ENCODE data around the gene MRPS34.
A peak's percentile ranks its signal among the peaks of the same experiment; 100 is the strongest.

The MRPS34 gene

GRCh38 chr16:1781254-1781653 lies 8.3 kb upstream of the MRPS34 start:
- no peak for DNase-seq

- DNase-seq: no peak
Observed at GRCh38 chr16:1780677-1781072, 7.7 kb upstream of the MRPS34 start.

GRCh38 chr16:1779741-1780676 lies 7.1 kb upstream of the MRPS34 start:
- no peak for DNase-seq

DNA sequence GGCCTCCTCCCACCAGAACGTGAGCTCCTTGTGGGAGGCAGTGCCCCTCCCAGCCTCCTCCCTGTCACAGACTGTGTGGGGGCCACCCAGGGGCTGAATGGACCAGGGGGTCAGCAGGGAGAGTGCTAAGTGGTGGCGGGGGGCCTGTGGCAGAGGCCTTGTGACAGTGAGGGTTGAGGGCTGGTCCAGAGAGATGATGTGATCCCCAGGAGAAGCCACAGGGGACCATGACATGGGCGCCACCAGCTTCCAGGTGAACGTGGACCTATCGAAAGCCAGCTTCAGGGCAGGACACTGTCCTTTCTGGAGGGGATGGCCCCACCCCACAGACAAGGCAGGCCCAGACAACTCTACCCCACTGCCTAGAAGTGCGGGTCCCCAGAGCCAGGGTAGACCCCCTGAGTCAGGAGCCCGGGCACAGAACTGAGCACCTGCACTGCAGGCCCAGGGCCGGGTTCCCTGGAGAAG lies 6.3 kb upstream of the MRPS34 start:
- DNase-seq: no peak

- DNase-seq: no peak
Observed at GRCh38 chr16:1778200-1779179, 5.6 kb upstream of the MRPS34 start.

DNA sequence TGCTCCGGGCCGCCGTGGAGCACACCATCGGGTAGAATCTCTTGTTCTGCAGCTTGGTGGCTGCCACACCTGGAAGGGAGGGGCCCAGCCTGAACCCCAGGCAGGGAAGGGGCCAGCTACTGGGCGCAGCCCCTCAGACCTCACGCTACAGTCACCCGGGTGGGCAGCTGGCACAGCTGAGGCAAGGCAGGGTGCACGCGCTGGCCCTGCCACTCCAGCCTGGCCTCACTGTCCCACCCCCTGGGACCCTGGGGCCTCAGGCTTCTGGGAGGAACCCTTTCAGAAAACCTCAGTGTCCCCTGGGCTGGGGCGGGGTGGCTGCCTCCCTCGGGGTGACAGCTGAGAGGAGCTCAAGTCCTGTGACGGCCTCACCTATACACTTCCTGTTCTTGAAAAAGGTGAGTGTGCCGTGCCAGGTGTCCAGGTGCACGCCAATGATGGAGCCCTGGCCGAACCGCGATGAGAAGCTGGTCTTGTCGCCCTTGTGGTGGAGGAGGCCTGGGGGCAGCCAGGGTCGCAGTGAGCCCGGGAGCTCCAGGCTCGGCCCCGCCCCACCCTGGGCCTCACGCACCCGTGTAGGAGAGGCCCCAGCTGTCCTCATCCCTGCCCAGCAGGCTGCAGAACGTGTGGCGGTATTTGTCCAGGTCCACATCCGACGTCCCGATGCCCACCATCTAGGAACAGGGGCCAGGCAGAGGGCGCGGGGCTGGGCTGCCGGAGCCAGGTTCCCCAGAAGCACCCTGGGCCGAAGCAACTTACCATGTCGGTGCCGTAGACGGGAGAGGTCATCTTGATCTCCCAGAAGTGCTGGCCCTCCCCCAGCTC lies 4.7 kb upstream of the MRPS34 start:
- DNase-seq: no peak

GRCh38 chr16:1776991-1777374 lies 4.0 kb upstream of the MRPS34 start:
- DNase-seq: no peak

DNA sequence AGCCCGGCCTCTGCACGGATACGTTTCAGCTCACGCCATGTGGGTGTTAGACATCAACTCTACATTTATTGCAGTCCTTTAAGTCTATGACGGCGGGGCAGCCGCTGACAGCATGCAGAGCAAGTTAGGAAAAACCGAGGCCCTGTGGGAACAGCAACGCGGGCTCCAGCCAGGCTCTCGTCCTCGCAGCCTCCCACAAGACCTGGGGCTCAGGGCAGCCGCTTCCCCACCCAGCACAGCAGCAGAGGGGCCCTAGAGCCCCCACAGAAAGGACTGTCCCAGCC lies 3.7 kb upstream of the MRPS34 start:
- no peak for DNase-seq

GRCh38 chr16:1775846-1776671 lies 3.1 kb upstream of the MRPS34 start:
- no peak for DNase-seq

DNA sequence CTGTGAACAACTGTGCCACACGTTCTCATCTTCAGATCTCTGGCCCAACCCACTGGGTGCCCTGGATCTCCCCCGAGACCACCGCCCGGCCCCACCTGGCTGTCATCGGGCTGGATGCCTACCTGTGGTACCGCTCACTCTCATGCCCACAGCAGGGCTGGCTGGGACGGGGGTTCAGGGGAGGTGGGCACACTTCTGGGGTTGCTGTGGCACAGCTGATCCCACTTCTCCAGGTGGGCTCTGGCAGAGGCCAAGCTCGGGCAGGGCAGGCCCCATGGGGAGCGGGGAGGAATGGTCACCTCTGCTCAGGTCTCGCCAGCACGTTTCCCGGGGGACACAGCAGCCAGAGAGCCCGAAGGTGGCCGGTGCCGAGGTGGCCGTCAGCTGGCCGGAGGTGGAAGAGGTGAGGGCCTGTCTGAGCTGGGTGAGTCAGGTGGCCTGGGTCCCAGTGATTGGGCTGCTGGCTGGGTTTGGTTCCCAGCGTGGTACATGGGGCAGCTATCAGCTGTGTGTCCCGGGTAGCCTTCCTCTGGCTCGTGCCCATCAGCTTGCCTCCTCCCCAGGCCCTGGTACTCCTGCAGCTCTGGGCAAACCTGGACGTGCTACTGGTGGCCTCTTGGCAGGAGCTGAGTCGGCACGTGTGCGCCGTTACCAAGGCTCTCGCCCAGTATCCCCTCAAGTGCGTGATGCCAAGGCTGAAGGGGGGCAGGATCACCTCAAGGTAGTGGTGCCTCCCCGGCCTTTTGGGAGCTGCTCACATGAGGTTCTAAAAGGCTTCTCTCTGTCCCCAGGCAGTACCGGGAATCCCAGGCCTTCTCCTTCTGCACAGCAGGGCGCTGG lies 2.3 kb upstream of the MRPS34 start:
- DNase-seq: no peak

GRCh38 chr16:1774448-1774780 lies 1.5 kb upstream of the MRPS34 start:
- DNase-seq: no peak

GRCh38 chr16:1773703-1774447 lies 941 bp upstream of the MRPS34 start:
- no peak for DNase-seq

- DNase-seq: peak; percentile 76 to 78
Observed at GRCh38 chr16:1772362-1772907, 499 bp downstream of the MRPS34 start, which contains the start of gene EME2. EME2 (plus strand) TSS chr16:1772810; CDS start chr16:1773228, 418 bp downstream.

GRCh38 chr16:1771864-1772361 lies 1.0 kb downstream of the MRPS34 start:
- DNase-seq: no peak

- peak; percentile 88 to 90 for DNase-seq
Observed at GRCh38 chr16:1771188-1771863, 1.6 kb downstream of the MRPS34 start, which contains the start of gene NME3. NME3 (minus strand) TSS chr16:1771543; CDS start chr16:1771534, 9 bp downstream.

- peak; percentile 67 to 76 for DNase-seq
Observed at GRCh38 chr16:1770328-1771187, 2.4 kb downstream of the MRPS34 start.

- DNase-seq: no peak
Observed at GRCh38 chr16:1769402-1770300, 3.3 kb downstream of the MRPS34 start.

Measured in activated T-cell treated with anti-CD3 and anti-CD28 coated beads, Interleukin-2, amount 50 U/mL, for 48 hours (primary cell).